Measurements from ENCODE around the gene CHAD.

DNA sequence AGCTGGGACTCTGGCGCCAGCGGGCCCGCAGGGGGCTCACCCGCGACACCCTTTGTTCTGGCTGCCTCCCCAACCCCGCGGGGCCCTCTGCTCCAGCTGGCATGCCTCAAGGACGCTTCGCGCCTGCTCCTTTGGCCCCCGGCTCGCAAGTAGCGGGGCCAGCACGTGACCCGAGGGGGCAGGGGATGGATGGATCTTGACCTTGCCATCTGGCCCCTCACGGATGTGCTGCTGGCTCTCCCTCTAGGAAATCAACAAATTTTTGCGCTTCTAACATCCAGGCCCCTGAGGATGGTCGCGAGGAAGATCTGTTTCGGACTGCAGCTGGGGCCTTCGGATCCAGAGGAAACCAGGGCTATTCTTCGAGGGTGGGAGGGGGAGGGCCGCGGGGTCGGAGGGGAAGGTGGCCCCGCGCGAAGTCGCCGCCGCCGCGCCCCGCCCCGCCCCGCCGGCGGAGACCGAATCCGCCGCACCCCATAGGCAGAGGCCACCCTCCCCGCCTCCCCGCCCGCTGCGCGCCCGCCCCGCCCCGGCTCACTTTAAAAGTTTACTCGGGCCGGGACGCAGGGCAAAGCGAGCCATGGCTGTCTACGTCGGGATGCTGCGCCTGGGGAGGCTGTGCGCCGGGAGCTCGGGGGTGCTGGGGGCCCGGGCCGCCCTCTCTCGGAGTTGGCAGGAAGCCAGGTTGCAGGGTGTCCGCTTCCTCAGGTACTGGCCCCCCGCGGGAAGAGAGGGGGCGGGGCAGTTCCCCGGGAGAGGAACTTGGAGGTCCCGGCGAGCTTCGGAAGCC lies 42.8 kb downstream of the CHAD start, which contains the start of gene ACSF2:
- TF ChIP-seq CTCF (conservative IDR thresholded peaks at IDR 0.05; ENCODE audit: low read depth, low read length) (no peak), POLR2A (IDR thresholded peaks at IDR 0.05; ENCODE audit: low read depth, low read length) (no peak; the same call in 1 of the 2 replicates), BHLHE40 (IDR thresholded peaks at IDR 0.05; ENCODE audit: low read depth, low read length) (peak; percentile 55; the same call in 1 of the 2 replicates), ELK1 (IDR thresholded peaks at IDR 0.05; ENCODE audit: borderline replicate concordance, low read depth, low read length) (no peak), CEBPB (IDR thresholded peaks at IDR 0.05; ENCODE audit: low read depth, low read length) (no peak), CHD1 (IDR thresholded peaks at IDR 0.05; ENCODE audit: low read depth, low read length) (no peak), SMC3 (IDR thresholded peaks at IDR 0.05; ENCODE audit: low read depth, low read length) (no peak), RAD21 (IDR thresholded peaks at IDR 0.05; ENCODE audit: low read length) (no peak), USF2 (IDR thresholded peaks at IDR 0.05; ENCODE audit: low read depth, low read length) (peak; percentile 68), RCOR1 (IDR thresholded peaks at IDR 0.05; ENCODE audit: insufficient replicate concordance, low read length) (no peak)
